Panc1 (cell line): ENCODE measurements around the gene USF3. TPM values are rescaled to one million over a fixed set of nuclear protein-coding genes. Genes with fewer than 3 reads are reported as not detected.

ENCODE experiments used
- ATAC-seq: fragments of 200-7000 bp; cut with Tn5 transposase; 2 replicates; pipeline ENCODE4 v1.9.1; 2020; ENCODE audit warnings: mild to moderate bottlenecking, moderate library complexity
- BruUV-seq: library from RNA; stranded (reverse); fragments of 400-500 nt; replicated peaks from 2 replicates; lab custom pipeline; 2021; lab: Mats Ljungman, UMichigan
- CTCF ChIA-PET: fragments of 300-600 bp; sonication (Branson Sonifier 250); formaldehyde crosslinking; loops from one replicate; lab custom pipeline; 2022; ENCODE audit warnings: antibody characterized with exemption; lab: Charles Lee
- POLR2A ChIA-PET: fragments of 300-600 bp; sonication (Branson Sonifier 250); formaldehyde crosslinking; loops from one replicate; lab custom pipeline; 2022; ENCODE audit warnings: antibody characterized with exemption; lab: Charles Lee
- DNase-seq: peaks from one replicate; pipeline ENCODE4 v3.0.0-alpha.2; 2010; ENCODE audit warnings: low read depth, low spot score
- H3K27ac ChIP-seq: 2 replicates; pipeline ENCODE4 v1.5.1; 2011; ENCODE audit warnings: mild to moderate bottlenecking, low read length, inconsistent platforms
- H3K27me3 ChIP-seq: fragments of 200-500 bp; sonication (Bioruptor generic); 2 replicates; pipeline ENCODE4 v1.6.0; 2014; ENCODE audit warnings: low read length, inconsistent platforms; ENCODE audit not compliant: control insufficient read depth, insufficient read depth
- H3K36me3 ChIP-seq: fragments of 200-500 bp; sonication (Bioruptor generic); 2 replicates; pipeline ENCODE4 v1.5.1; 2014; ENCODE audit warnings: inconsistent platforms, mild to moderate bottlenecking, low read length, moderate library complexity; ENCODE audit not compliant: control insufficient read depth, insufficient read depth
- H3K4me1 ChIP-seq: 2 replicates; pipeline ENCODE4 v1.5.1; 2011; ENCODE audit warnings: inconsistent platforms, mild to moderate bottlenecking, low read length, moderate library complexity; ENCODE audit not compliant: control insufficient read depth, insufficient read depth
- H3K4me3 ChIP-seq, 2 experiments: 2 replicates each; pipeline ENCODE4 v1.5.1; 2011 to 2012; ENCODE audit warnings: low read depth in 2 of 2, low read length in 2 of 2, mild to moderate bottlenecking in 2 of 2, inconsistent platforms in 1 of 2, moderate library complexity in 1 of 2
- H3K9me3 ChIP-seq: fragments of 200-500 bp; sonication (Bioruptor generic); 2 replicates; pipeline ENCODE4 v1.5.1; 2014; ENCODE audit warnings: low read depth, mild to moderate bottlenecking, inconsistent platforms, low read length, moderate library complexity; ENCODE audit not compliant: control insufficient read depth, insufficient read depth
- POLR2AphosphoS5 ChIP-seq: IDR thresholded peaks from 2 replicates; pipeline ENCODE4 v1.6.1; 2012; ENCODE audit warnings: mild to moderate bottlenecking, low read depth, low read length, moderate library complexity
- SIN3A ChIP-seq: IDR thresholded peaks from 2 replicates; pipeline ENCODE4 v1.6.1; 2012; ENCODE audit warnings: low read depth, mild to moderate bottlenecking, low read length, moderate library complexity, borderline replicate concordance; ENCODE audit not compliant: insufficient read depth
- TCF7L2 ChIP-seq: IDR thresholded peaks from 2 replicates; pipeline ENCODE4 v1.6.1; 2011; ENCODE audit warnings: mild to moderate bottlenecking, low read depth, low read length, inconsistent platforms
- in situ Hi-C: cut with HindIII; loops from 2 replicates; pipeline ENCODE4 v1.10.0; 2016; ENCODE audit warnings: low sequenced_read_pairs, low pct_unique_long_range_greater_than_20kb
- intact Hi-C: fragments of 100-400 bp; cut with micrococcal nuclease; formaldehyde crosslinking; loops from one replicate; pipeline ENCODE4 v1.10.0; 2022; ENCODE audit not compliant: unreplicated experiment
- total RNA-seq: library from RNA; stranded (reverse); gene quantifications from one replicate; pipeline ENCODE4 v1.2.1, GENCODE V29; 2021; ENCODE audit not compliant: unreplicated experiment
- TF ChIP-seq, protein P1 (sequence below), 2 experiments: IDR thresholded peaks; 2 replicates each; pipeline ENCODE4 v1.6.1; 2011 to 2012; ENCODE audit warnings: low read depth in 2 of 2, control low read depth in 1 of 2, low read length in 1 of 2, mild to moderate bottlenecking in 1 of 2, moderate library complexity in 1 of 2; ENCODE audit not compliant: insufficient read depth in 1 of 2
- TF ChIP-seq, protein P2 (sequence below): fragments of 450-650 bp; IDR thresholded peaks from 2 replicates; pipeline ENCODE4 v1.5.1; 2017; ENCODE audit warnings: mild to moderate bottlenecking

USF3 gene
- total RNA-seq, 1 experiment from 2014 or later, result 18.2 TPM

DNA sequence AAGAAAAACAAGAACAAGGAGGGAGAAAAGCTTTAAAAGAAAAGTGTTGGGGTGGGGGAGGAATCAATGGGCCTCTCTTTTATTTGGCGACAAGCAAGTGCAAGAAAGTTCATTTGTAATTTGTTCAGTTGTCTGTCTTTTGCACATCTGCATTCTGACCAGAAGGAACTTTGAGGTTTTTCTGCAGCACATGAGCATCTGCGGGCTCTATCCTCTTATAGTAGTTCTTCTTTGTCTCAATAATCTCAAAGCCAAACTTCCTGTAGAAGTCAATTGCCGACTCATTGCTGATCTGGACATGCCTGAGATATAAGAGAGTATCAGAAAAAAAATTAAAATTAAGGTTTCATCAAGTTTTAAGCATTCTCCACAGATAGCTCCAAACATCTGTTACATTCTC is 25.2 kb upstream of the USF3 start:
- CTCF ChIA-PET, result interaction anchor here (1.0 kb wide), 1 partner anchor 15 kb away, joined by 3 read pairs; no protein-coding TSS in a partner anchor
- in situ Hi-C loops (no loop called here), intact Hi-C loops (no loop called here)
- peaks cover 52% of the 10 kb centered on the region for H3K36me3 ChIP-seq
- H3K4me1 ChIP-seq, result no peaks in the 10 kb centered on the region
- ATAC-seq, result no peak
- no peaks in the 10 kb centered on the region for H3K9me3 ChIP-seq
- H3K4me3 ChIP-seq, result no peak overlapping the region
- no peaks in the 10 kb centered on the region for H3K27me3 ChIP-seq
- no TSS peak for BruUV-seq
- TF ChIP-seq SIN3A (no peak), TCF7L2 (no peak), POLR2AphosphoS5 (no peak)
- TF ChIP-seq, protein P1, sequence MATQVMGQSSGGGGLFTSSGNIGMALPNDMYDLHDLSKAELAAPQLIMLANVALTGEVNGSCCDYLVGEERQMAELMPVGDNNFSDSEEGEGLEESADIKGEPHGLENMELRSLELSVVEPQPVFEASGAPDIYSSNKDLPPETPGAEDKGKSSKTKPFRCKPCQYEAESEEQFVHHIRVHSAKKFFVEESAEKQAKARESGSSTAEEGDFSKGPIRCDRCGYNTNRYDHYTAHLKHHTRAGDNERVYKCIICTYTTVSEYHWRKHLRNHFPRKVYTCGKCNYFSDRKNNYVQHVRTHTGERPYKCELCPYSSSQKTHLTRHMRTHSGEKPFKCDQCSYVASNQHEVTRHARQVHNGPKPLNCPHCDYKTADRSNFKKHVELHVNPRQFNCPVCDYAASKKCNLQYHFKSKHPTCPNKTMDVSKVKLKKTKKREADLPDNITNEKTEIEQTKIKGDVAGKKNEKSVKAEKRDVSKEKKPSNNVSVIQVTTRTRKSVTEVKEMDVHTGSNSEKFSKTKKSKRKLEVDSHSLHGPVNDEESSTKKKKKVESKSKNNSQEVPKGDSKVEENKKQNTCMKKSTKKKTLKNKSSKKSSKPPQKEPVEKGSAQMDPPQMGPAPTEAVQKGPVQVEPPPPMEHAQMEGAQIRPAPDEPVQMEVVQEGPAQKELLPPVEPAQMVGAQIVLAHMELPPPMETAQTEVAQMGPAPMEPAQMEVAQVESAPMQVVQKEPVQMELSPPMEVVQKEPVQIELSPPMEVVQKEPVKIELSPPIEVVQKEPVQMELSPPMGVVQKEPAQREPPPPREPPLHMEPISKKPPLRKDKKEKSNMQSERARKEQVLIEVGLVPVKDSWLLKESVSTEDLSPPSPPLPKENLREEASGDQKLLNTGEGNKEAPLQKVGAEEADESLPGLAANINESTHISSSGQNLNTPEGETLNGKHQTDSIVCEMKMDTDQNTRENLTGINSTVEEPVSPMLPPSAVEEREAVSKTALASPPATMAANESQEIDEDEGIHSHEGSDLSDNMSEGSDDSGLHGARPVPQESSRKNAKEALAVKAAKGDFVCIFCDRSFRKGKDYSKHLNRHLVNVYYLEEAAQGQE (IDR thresholded peaks at IDR 0.05; ENCODE audit: insufficient read depth in 1 of 2, low read depth in 2 of 2, low read length in 1 of 2), result no peak
- TF ChIP-seq, protein P2, sequence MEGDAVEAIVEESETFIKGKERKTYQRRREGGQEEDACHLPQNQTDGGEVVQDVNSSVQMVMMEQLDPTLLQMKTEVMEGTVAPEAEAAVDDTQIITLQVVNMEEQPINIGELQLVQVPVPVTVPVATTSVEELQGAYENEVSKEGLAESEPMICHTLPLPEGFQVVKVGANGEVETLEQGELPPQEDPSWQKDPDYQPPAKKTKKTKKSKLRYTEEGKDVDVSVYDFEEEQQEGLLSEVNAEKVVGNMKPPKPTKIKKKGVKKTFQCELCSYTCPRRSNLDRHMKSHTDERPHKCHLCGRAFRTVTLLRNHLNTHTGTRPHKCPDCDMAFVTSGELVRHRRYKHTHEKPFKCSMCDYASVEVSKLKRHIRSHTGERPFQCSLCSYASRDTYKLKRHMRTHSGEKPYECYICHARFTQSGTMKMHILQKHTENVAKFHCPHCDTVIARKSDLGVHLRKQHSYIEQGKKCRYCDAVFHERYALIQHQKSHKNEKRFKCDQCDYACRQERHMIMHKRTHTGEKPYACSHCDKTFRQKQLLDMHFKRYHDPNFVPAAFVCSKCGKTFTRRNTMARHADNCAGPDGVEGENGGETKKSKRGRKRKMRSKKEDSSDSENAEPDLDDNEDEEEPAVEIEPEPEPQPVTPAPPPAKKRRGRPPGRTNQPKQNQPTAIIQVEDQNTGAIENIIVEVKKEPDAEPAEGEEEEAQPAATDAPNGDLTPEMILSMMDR, result no peak
- no peak for DNase-seq
- POLR2A ChIA-PET, result interaction anchor here (0.6 kb wide), 2 partner anchors 51 to 137 kb away, joined by 3 to 7 read pairs; no protein-coding TSS in a partner anchor
- H3K27ac ChIP-seq, result no peak overlapping the region

DNA sequence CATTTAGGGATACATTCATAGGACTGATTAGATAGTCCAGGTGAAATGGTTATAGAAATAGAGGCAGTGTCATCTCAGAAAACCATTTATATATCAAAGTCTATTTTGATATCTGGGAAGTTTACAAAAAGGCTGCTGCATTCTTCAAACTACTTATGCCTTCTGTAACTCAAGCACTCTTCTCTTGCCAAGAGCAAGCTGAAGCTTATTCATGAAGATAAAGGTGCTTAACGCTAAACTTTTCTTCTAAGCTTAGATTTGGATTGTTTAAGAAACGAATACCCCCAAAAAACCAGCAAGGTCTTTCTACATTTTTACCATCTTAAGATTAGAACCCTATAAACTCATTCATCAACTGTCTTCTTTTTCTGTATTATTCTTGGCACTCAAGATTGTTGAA is 23.3 kb upstream of the USF3 start:
- BruUV-seq, result no TSS peak
- H3K4me3 ChIP-seq, result no peak overlapping the region
- no peak overlapping the region for H3K27ac ChIP-seq
- no peaks in the 10 kb centered on the region for H3K9me3 ChIP-seq
- CTCF ChIA-PET, result no interaction called here
- TF ChIP-seq TCF7L2, result no peak
- no peak for TF ChIP-seq POLR2AphosphoS5
- TF ChIP-seq, protein P2, result no peak
- no peak for TF ChIP-seq SIN3A
- TF ChIP-seq, protein P1 (IDR thresholded peaks at IDR 0.05; ENCODE audit: insufficient read depth in 1 of 2, low read depth in 2 of 2, low read length in 1 of 2), result no peak
- no peaks in the 10 kb centered on the region for H3K27me3 ChIP-seq
- ATAC-seq (no peak), DNase-seq (no peak)
- H3K4me1 ChIP-seq, result no peaks in the 10 kb centered on the region
- peaks cover 56% of the 10 kb centered on the region for H3K36me3 ChIP-seq
- in situ Hi-C loops (no loop called here), intact Hi-C loops (no loop called here)
- POLR2A ChIA-PET, result no interaction called here
